Neural crest cell (in vitro differentiated cells): Measurements from ENCODE around the gene CAPS. TPM values are rescaled to one million over a fixed set of nuclear protein-coding genes. Genes with fewer than 3 reads are reported as not detected.

Source experiments
- DNase-seq: peaks from one replicate; pipeline ENCODE4 v3.0.0; 2021; ENCODE audit warnings: low read depth, mixed read lengths, low spot score
- H3K27ac Mint-ChIP-seq: one replicate; pipeline ENCODE4 v1.8.0; 2021; ENCODE audit warnings: mild to moderate bottlenecking, mixed read lengths; ENCODE audit not compliant: unreplicated experiment
- H3K27me3 Mint-ChIP-seq: 2 replicates; pipeline ENCODE4 v1.8.0; 2021; ENCODE audit warnings: low read depth, mild to moderate bottlenecking, mixed read lengths
- H3K36me3 Mint-ChIP-seq: 2 replicates; pipeline ENCODE4 v1.8.0; 2021; ENCODE audit warnings: low read depth, mild to moderate bottlenecking, mixed read lengths
- H3K4me1 Mint-ChIP-seq: 2 replicates; pipeline ENCODE4 v1.8.0; 2021; ENCODE audit warnings: mixed read lengths
- H3K4me3 Mint-ChIP-seq: one replicate; pipeline ENCODE4 v1.8.0; 2021; ENCODE audit warnings: mild to moderate bottlenecking, mixed read lengths
- H3K9me3 Mint-ChIP-seq: 2 replicates; pipeline ENCODE4 v1.8.0; 2021; ENCODE audit warnings: mixed read lengths
- CTCF ChIP-seq: fragments of 200-600 bp; sonication (generic); conservative IDR thresholded peaks from 2 replicates; pipeline ENCODE4 v1.5.0; 2021; ENCODE audit warnings: antibody characterized with exemption, mild to moderate bottlenecking
- total RNA-seq: library from RNA; stranded (reverse); gene quantifications from 2 replicates; pipeline ENCODE4 v1.2.1, GENCODE V29; 2021

CAPS gene
- total RNA-seq, 1 donor from 2014 or later: 2.6 TPM

DNA sequence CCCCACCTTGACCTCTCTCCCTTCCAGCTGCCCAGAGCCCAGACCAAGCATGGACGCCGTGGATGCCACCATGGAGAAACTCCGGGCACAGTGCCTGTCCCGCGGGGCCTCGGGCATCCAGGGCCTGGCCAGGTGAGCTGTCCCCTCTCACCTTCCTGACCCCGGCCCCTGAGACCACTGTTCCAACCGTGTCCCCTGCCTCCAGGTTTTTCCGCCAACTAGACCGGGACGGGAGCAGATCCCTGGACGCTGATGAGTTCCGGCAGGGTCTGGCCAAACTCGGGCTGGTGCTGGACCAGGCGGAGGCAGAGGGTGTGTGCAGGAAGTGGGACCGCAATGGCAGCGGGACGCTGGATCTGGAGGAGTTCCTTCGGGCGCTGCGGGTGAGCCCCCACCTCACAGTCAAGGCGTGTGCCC, 312 bp downstream of the CAPS start:
- no peaks in the 10 kb centered on the region for H3K36me3 Mint-ChIP-seq
- no peak overlapping the region for H3K27ac Mint-ChIP-seq
- no peaks in the 10 kb centered on the region for H3K9me3 Mint-ChIP-seq
- DNase-seq: no peak
- no peaks in the 10 kb centered on the region for H3K27me3 Mint-ChIP-seq
- TF ChIP-seq CTCF: no peak
- H3K4me3 Mint-ChIP-seq: no peak overlapping the region
- H3K4me1 Mint-ChIP-seq: peaks cover 14% of the 10 kb centered on the region

GRCh38 chr19:5914946-5915781, 1.1 kb downstream of the CAPS start:
- no peak for DNase-seq
- no peak overlapping the region for H3K4me3 Mint-ChIP-seq
- TF ChIP-seq CTCF: no peak
- no peaks in the 10 kb centered on the region for H3K36me3 Mint-ChIP-seq
- H3K9me3 Mint-ChIP-seq: no peaks in the 10 kb centered on the region
- H3K27me3 Mint-ChIP-seq: no peaks in the 10 kb centered on the region
- no peak overlapping the region for H3K27ac Mint-ChIP-seq
- peaks cover 6% of the 10 kb centered on the region for H3K4me1 Mint-ChIP-seq

GRCh38 chr19:5915782-5916165, 1.7 kb downstream of the CAPS start:
- no peaks in the 10 kb centered on the region for H3K4me1 Mint-ChIP-seq
- H3K9me3 Mint-ChIP-seq: no peaks in the 10 kb centered on the region
- H3K27ac Mint-ChIP-seq: no peak overlapping the region
- H3K36me3 Mint-ChIP-seq: no peaks in the 10 kb centered on the region
- TF ChIP-seq CTCF: no peak
- no peak for DNase-seq
- H3K27me3 Mint-ChIP-seq: no peaks in the 10 kb centered on the region
- no peak overlapping the region for H3K4me3 Mint-ChIP-seq

DNA sequence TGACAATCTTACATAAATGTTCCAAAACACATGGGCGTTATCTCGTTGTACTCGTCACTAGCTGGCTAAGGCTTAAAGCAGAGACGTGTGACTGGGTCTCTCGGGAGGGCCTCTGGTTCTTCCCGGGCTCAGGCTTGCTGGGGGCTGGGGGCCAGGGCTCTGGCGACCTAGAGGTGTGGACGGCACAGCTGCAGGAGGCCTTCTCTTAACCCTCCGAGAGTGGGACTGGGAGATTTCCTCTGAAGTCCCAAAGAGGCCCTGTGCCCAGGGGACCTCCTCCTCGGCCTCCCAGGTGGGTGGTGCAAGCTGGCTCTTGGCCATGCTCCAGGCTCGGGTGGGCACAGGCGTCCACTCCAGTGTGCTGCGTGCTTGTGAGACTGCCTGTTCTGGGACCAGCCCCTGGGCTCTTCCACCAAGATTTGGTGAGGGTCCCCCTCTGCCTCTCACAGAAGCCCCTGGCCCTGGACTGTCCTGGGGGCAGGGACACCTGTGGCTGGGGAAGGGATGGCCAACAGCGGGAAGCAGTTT, 2.2 kb downstream of the CAPS start:
- H3K4me3 Mint-ChIP-seq: no peak overlapping the region
- H3K36me3 Mint-ChIP-seq: no peaks in the 10 kb centered on the region
- H3K9me3 Mint-ChIP-seq: no peaks in the 10 kb centered on the region
- H3K4me1 Mint-ChIP-seq: no peaks in the 10 kb centered on the region
- TF ChIP-seq CTCF: no peak
- H3K27ac Mint-ChIP-seq: no peak overlapping the region
- no peaks in the 10 kb centered on the region for H3K27me3 Mint-ChIP-seq
- DNase-seq: no peak

DNA sequence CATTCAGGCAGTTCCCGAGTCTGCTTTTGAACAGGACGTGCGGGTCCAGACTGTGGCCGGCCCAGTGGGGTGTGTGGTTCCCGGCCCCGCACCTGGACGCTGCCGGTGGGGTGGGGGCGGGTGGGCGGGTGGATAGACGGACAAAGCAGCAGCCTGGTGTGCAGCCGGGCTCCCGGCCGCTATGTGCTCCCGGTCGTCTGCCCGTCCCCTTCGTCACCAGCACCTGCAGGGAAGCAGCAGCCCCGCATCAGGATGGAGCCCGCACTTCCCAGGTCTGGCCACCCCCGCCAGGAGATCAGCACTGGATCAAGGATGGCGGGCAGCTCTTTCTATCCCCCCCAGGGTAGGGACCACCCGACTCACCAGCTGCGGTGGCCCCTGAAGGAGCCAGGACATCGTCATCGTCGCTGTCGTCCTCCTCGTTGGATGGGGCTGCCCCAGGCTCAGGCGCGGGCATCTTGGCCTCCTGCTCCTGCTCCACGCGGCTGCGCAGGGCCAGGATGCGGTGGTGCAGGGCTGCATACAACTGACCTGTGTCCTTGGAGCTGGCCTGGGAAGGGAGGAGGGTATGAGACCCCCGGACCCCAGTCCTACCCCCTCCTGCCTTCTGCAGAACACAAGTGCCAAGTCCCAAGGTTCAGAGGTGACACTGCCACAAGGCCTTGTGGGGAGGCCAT, 3.5 kb downstream of the CAPS start:
- no peaks in the 10 kb centered on the region for H3K9me3 Mint-ChIP-seq
- no peak for TF ChIP-seq CTCF
- no peak for DNase-seq
- no peaks in the 10 kb centered on the region for H3K4me1 Mint-ChIP-seq
- H3K27ac Mint-ChIP-seq: no peak overlapping the region
- peaks cover 3% of the 10 kb centered on the region for H3K36me3 Mint-ChIP-seq
- no peak overlapping the region for H3K4me3 Mint-ChIP-seq
- H3K27me3 Mint-ChIP-seq: no peaks in the 10 kb centered on the region
